ENCODE results near the gene CACNA1C.

DNA sequence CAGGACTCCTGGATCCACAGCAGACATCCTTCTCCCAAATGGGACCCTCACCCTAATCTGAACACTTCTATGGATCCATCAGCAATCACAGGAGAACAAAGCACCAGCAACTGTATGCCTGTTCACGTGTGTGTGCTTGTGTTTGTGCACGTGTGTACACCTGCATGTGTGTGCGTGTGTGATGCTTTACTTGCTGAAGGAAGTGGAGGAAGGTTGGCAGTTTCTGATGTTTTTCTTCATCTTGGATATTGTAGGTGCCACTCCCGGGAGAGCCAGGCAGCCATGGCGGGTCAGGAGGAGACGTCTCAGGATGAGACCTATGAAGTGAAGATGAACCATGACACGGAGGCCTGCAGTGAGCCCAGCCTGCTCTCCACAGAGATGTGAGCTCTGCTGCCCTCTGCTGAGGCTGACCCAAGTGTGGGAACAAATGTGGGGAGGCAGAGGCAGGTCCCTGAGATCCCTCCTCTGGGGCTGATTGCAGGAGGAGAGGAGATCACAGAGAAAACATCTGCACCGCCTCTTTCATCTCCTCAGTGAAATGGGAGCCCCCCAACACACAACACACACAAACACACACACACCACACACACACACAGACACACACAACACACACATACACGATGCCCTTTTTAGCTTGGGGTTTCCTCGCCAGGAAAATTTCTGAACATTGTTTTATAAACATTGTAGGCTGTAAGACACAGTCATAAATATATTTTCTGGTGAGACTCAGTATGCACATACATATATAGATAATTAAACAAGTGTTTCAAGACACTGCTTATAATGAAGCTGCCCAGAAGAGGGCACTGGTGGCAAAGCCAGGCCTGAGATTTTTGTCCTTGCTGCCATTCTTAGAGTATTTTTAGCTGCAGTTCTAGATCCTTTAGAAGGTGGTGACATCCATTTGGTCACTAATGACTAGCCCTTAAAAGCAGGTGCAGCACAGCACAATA, 629.8 kb downstream of the CACNA1C start:
- TF ChIP-seq, protein P1, sequence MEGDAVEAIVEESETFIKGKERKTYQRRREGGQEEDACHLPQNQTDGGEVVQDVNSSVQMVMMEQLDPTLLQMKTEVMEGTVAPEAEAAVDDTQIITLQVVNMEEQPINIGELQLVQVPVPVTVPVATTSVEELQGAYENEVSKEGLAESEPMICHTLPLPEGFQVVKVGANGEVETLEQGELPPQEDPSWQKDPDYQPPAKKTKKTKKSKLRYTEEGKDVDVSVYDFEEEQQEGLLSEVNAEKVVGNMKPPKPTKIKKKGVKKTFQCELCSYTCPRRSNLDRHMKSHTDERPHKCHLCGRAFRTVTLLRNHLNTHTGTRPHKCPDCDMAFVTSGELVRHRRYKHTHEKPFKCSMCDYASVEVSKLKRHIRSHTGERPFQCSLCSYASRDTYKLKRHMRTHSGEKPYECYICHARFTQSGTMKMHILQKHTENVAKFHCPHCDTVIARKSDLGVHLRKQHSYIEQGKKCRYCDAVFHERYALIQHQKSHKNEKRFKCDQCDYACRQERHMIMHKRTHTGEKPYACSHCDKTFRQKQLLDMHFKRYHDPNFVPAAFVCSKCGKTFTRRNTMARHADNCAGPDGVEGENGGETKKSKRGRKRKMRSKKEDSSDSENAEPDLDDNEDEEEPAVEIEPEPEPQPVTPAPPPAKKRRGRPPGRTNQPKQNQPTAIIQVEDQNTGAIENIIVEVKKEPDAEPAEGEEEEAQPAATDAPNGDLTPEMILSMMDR (IDR thresholded peaks at IDR 0.05) = peak in 3 of 6 experiments; percentile 17 to 32 (median 26)
- no peak for TF ChIP-seq POLR2A (IDR thresholded peaks at IDR 0.05)
- TF ChIP-seq POLR2AphosphoS5 (IDR thresholded peaks at IDR 0.05) = no peak

All from upper lobe of left lung (tissue), 4 donors.